C4-2B (cell line): Measurements from ENCODE around the gene TMEM18.

Experiments used
- H3K27ac ChIP-seq: fragments of 450-650 bp; 2 replicates; pipeline ENCODE4 v1.5.1; 2017
- CTCF ChIP-seq: fragments of 450-650 bp; conservative IDR thresholded peaks from 2 replicates; pipeline ENCODE4 v1.5.1; 2017; ENCODE audit warnings: mild to moderate bottlenecking
- ZFX ChIP-seq: fragments of 450-650 bp; IDR thresholded peaks from 2 replicates; pipeline ENCODE4 v1.6.1; 2017

Gene TMEM18

GRCh38 chr2:657766-658165 lies 19.4 kb downstream of the TMEM18 start:
- no peak overlapping the region for H3K27ac ChIP-seq
- no peak for TF ChIP-seq CTCF
- TF ChIP-seq ZFX: no peak

GRCh38 chr2:656676-657075 lies 20.5 kb downstream of the TMEM18 start:
- no peak for TF ChIP-seq ZFX
- no peak for TF ChIP-seq CTCF
- H3K27ac ChIP-seq: no peak overlapping the region

GRCh38 chr2:655626-656025 lies 21.6 kb downstream of the TMEM18 start:
- TF ChIP-seq ZFX (no peak), CTCF (no peak)
- no peak overlapping the region for H3K27ac ChIP-seq

GRCh38 chr2:654896-655295 lies 22.3 kb downstream of the TMEM18 start:
- TF ChIP-seq CTCF (no peak), ZFX (no peak)
- H3K27ac ChIP-seq: no peak overlapping the region

- H3K27ac ChIP-seq: no peak overlapping the region
- TF ChIP-seq CTCF (no peak), ZFX (no peak)
These were observed 23.4 kb downstream of the TMEM18 start for GRCh38 chr2:653645-654425.

GRCh38 chr2:652881-653480 lies 24.2 kb downstream of the TMEM18 start:
- TF ChIP-seq CTCF: no peak
- TF ChIP-seq ZFX: no peak
- no peak overlapping the region for H3K27ac ChIP-seq

- TF ChIP-seq CTCF: no peak
- TF ChIP-seq ZFX: no peak
- no peak overlapping the region for H3K27ac ChIP-seq
These were observed 25.2 kb downstream of the TMEM18 start for GRCh38 chr2:651951-652373.
